Skeletal muscle satellite cell (primary cell): ENCODE data around the gene ASPSCR1. TPM values are rescaled to one million over a fixed set of nuclear protein-coding genes. Genes with fewer than 3 reads are reported as not detected.

Source experiments
- H3K27me3 ChIP-seq: 2 replicates; pipeline ENCODE4 v1.7.0; 2013; ENCODE audit warnings: low read length; ENCODE audit not compliant: control insufficient read depth, insufficient read depth
- H3K36me3 ChIP-seq: 2 replicates; pipeline ENCODE4 v1.7.0; 2013; ENCODE audit warnings: mild to moderate bottlenecking, control low read depth, low read length; ENCODE audit not compliant: insufficient read depth
- H3K4me1 ChIP-seq: 2 replicates; pipeline ENCODE4 v1.7.0; 2013; ENCODE audit warnings: low read length; ENCODE audit not compliant: control insufficient read depth, insufficient read depth
- H3K4me2 ChIP-seq: 2 replicates; pipeline ENCODE4 v1.7.0; 2013; ENCODE audit warnings: mild to moderate bottlenecking, low read length
- H3K4me3 ChIP-seq: 2 replicates; pipeline ENCODE4 v1.7.0; 2013; ENCODE audit warnings: low read length
- H3K9ac ChIP-seq: 2 replicates; pipeline ENCODE4 v1.7.0; 2013; ENCODE audit warnings: mild to moderate bottlenecking, low read depth, low read length, moderate library complexity
- H3K9me3 ChIP-seq: replicated peaks from 2 replicates; pipeline ENCODE4 v1.7.0; 2013; ENCODE audit warnings: mild to moderate bottlenecking, control low read depth, low read length
- total RNA-seq: library from RNA; depleted of rRNA; stranded (reverse); fragments of >200 nt; gene quantifications from 2 replicates; pipeline ENCODE4 v1.2.3, GENCODE V29; 2012; rRNA removed

Gene ASPSCR1
- total RNA-seq = 21.4 and 34.2 TPM in 2 replicates

GRCh38 chr17:81977211-81977808 is at the start of gene ASPSCR1:
ASPSCR1 (plus strand) TSS chr17:81977629; CDS start chr17:81977647, 18 bp downstream.
- Histone ChIP-seq H3K4me3 (peak within 1 kb of the TSS; percentile 93), H3K9ac (peak within 1 kb of the TSS; percentile 93), H3K4me2 (peak within 1 kb of the TSS; percentile 94), H3K4me1 (peaks cover 13% of the 10 kb centered on the region), H3K36me3 (peaks cover 7% of the 10 kb centered on the region), H3K27me3 (no peaks in the 10 kb centered on the region), H3K9me3 (peaks cover 8% of the 10 kb centered on the region)

- peak within 1 kb of the TSS; percentile 89 for H3K4me3 ChIP-seq
- peaks cover 3% of the 10 kb centered on the region for H3K36me3 ChIP-seq
- peaks cover 34% of the 10 kb centered on the region for H3K4me1 ChIP-seq
These were observed 49.5 kb upstream of the ASPSCR1 start, which contains the start of gene MAFG for GRCh38 chr17:81927653-81928543. MAFG (minus strand) TSS chr17:81927735; CDS start chr17:81923185, 4,550 bp downstream.

GRCh38 chr17:81928544-81929252 is 48.7 kb upstream of the ASPSCR1 start:
- Histone ChIP-seq H3K9me3 (no peaks in the 10 kb centered on the region), H3K9ac (peak overlapping the region; percentile 92), H3K4me3 (peak overlapping the region; percentile 89), H3K4me1 (peaks cover 31% of the 10 kb centered on the region), H3K4me2 (peak overlapping the region; percentile 97), H3K36me3 (peaks cover 3% of the 10 kb centered on the region), H3K27me3 (no peaks in the 10 kb centered on the region)

More at GRCh38 chr17:81927653-81928543, 49.5 kb upstream of the ASPSCR1 start, which contains the start of gene MAFG:
- H3K4me2 ChIP-seq = peak within 1 kb of the TSS; percentile 97
- H3K9ac ChIP-seq = peak within 1 kb of the TSS; percentile 92
- H3K27me3 ChIP-seq = no peaks in the 10 kb centered on the region
- no peaks in the 10 kb centered on the region for H3K9me3 ChIP-seq

DNA sequence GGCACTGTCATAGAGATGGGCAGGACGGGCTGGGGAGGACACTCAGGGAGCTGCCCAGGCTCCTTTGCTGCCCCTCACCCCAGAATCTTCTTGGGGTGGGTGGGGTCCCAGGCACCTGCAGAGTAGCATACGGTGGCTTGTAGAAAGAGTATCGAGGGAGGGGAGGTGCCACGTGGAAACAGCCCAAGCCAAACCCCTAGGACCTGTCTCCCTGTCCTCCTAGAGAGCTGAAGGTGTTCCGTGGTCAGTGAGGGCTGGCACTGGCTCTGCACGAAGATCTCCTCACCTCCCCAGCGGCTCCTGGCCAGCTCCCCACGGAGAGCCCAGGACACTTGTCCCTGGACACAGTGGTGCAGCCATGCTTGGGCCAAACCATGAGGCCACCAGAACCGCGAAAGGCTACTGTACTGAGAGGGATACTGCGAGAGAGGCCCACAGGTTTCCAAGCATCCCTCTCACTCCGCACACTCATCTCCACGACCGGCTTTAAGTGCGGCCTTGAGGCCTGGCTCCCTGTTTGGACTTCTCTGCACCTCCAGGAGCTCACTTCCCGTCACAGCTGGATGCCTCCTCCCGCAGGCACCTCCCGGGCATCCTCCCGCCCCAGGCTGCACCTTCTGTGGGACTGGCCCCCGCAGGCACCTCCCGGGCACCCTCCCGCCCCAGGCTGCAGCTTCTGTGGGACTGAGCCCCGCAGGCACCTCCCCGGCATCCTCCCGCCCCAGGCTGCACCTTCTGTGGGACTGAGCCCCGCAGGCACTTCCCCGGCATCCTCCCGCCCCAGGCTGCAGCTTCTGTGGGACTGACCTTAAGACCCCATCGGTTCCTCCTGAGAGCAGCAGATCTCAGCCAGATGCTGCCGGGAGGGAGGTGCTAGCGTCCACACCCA is 47.9 kb upstream of the ASPSCR1 start:
- Histone ChIP-seq H3K27me3 (no peaks in the 10 kb centered on the region), H3K9ac (no peak overlapping the region), H3K4me1 (peaks cover 23% of the 10 kb centered on the region), H3K9me3 (no peaks in the 10 kb centered on the region), H3K4me3 (no peak overlapping the region), H3K4me2 (no peak overlapping the region), H3K36me3 (peaks cover 3% of the 10 kb centered on the region)

DNA sequence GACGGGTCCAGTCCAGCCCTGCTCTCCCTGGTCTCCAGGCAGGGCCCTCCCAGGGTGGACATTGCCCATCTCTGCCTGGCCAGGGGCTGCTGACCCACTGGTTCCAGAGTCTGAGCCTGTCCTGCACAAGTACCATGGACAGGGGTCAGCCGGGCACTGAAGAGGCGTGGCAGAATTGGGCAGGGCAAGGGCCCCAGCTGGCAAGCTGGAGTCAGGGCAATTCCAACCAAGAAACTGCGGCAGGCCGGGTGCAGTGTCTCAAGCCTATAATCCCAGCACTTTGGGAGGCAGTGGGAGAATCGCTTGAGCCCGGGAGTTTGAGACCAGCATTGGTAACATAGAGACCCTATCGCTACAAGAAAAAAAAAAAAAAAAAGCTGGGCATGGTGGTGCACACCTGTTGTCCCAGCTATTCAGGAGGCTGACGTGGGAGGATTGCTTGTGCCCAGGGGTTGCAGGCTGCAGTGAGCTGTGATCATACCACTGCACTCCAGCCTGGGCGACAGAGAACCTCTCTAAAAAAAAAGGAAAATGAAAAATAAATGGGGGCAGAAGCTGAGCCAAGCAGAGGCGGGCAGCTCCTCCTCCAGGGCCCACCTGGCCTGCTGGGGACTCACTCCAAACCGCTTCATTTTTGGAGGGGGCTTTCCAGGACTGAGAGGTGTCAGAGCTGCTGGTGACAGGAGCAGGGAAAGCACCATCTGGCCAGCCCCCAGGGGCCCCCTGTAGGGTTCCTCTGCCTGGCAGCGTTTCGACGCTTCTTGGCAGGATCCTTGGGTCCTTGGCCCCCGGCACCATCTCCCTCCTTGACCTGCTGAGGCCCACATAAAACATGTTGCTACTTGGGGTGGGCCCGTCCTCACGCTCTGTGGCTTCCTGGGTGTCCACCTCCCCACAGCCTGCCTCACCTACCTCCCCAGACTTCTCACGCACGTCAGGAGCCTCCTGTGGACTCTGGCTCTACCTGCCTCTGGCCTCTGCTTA is 47.0 kb upstream of the ASPSCR1 start:
- H3K9me3 ChIP-seq = no peaks in the 10 kb centered on the region
- peaks cover 15% of the 10 kb centered on the region for H3K4me1 ChIP-seq
- H3K27me3 ChIP-seq = no peaks in the 10 kb centered on the region
- no peak overlapping the region for H3K4me2 ChIP-seq
- no peak overlapping the region for H3K9ac ChIP-seq
- H3K36me3 ChIP-seq = no peaks in the 10 kb centered on the region
- no peak overlapping the region for H3K4me3 ChIP-seq

GRCh38 chr17:81931189-81931556 is 46.3 kb upstream of the ASPSCR1 start:
- H3K9me3 ChIP-seq = no peaks in the 10 kb centered on the region
- no peaks in the 10 kb centered on the region for H3K27me3 ChIP-seq
- no peaks in the 10 kb centered on the region for H3K36me3 ChIP-seq
- H3K4me1 ChIP-seq = peaks cover 10% of the 10 kb centered on the region
- H3K9ac ChIP-seq = no peak overlapping the region
- no peak overlapping the region for H3K4me3 ChIP-seq
- H3K4me2 ChIP-seq = no peak overlapping the region

DNA sequence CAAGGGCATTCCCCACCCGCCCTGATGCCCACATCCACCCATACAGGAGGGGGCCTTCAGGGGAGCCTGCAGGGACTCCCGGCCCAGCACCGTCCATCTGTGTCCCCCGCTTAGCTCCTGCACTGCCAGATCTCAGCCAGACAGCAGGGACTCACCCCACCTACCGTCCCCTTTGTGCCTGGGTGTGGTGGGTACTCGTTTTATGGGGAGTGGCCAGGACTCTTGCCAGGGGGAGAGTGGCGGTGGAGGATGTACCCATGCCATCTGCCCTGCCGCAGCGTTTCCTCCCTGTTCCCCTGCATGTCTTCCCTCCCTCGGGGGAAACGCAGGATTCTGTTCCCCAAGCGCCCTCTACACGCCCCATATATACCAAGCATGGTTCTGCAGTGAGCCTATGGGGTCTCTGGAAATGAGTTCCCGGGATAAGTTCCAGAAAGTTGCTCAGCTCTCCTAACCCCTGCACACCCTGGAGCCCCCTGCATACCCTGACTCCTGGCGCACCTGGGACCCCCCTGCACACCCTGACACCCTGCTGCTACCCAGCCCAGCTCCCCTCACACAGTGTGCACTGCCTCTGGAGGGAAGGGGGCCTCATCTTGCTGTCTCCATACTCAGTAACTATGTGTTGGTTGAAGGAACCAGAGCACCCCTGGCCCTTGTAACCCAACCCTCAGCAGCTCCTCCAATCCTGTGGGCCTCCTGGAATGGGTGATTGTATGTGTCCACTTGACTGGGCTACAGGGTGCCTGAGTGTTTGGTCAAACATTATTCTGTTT is 45.7 kb upstream of the ASPSCR1 start:
- Histone ChIP-seq H3K4me2 (no peak overlapping the region), H3K27me3 (no peaks in the 10 kb centered on the region), H3K9ac (no peak overlapping the region), H3K4me1 (peaks cover 12% of the 10 kb centered on the region), H3K9me3 (no peaks in the 10 kb centered on the region), H3K36me3 (no peaks in the 10 kb centered on the region), H3K4me3 (no peak overlapping the region)

DNA sequence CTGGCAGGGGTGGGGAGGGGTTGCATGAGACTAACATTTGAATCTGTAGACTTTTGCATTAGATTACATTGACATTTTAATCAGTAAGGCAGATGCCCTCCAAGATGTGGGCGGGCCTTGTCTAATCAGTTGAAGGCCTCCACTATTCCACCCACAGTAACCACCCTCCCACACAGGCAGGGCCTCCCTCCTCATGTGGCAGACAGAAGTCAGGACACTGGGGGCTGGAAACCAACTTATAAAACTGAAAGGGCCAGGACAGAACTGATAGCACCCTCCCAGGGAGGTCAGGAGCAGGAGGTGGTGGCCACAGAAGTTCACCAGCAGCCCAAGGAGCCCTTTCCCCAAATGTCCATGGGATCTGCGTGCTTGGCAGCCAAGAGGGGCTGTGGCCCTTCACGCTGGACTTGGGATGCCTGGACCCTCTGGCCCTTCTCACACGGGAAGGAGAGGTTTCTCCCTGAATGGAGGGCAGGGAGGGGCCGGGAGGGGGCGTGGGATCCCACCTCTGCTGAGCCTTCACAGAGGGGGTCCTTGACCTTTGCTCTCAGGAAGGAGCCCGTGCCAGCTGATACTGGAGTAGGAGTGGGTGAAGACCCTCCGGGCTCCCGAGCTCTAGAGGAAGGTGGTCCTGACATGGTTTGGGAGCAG is 45.0 kb upstream of the ASPSCR1 start:
- no peaks in the 10 kb centered on the region for H3K27me3 ChIP-seq
- H3K9me3 ChIP-seq = no peaks in the 10 kb centered on the region
- no peak overlapping the region for H3K9ac ChIP-seq
- H3K4me1 ChIP-seq = peaks cover 17% of the 10 kb centered on the region
- H3K4me3 ChIP-seq = no peak overlapping the region
- no peak overlapping the region for H3K4me2 ChIP-seq
- H3K36me3 ChIP-seq = no peaks in the 10 kb centered on the region

DNA sequence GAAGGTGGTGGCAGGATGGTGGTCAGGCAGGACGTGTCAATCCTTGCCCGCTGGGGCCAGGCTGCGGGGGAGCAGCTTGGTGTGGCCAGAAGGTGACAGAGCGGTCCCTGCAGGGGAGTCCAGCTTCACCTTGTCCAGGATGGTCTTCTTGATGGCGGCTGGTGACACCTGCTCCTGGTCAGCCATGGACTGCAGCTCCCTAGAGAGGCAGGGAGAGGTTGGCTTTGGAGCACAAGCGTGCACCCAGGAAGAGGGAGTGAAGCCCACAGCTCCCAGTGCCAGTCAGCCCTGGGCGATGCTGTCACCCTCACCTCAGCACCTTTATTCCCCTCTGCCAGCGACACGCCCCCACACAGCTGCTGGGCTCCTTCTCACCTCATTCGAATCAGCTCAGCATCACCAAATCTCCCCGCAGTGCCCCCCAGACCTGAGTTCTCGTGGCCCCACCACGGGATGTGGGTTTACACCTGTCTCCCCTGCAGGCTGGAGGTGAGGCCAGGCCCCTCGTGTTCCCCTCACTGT is 44.2 kb upstream of the ASPSCR1 start:
- no peaks in the 10 kb centered on the region for H3K36me3 ChIP-seq
- no peak overlapping the region for H3K9ac ChIP-seq
- no peak overlapping the region for H3K4me2 ChIP-seq
- H3K4me3 ChIP-seq = no peak overlapping the region
- H3K9me3 ChIP-seq = no peaks in the 10 kb centered on the region
- H3K4me1 ChIP-seq = peaks cover 13% of the 10 kb centered on the region
- no peaks in the 10 kb centered on the region for H3K27me3 ChIP-seq
